ENCODE data around the gene SALL2.
A peak's percentile ranks its signal among the peaks of the same experiment; 100 is the strongest.

Gene SALL2

GRCh38 chr14:21529515-21529914 is 3.4 kb upstream of the SALL2 start:
- in situ Hi-C loops (cut with HindIII; ENCODE audit: low pct_ligation_motif_present, low pct_unique_long_range_greater_than_20kb, low sequenced_read_pairs): no loop called here
- no peak for DNase-seq

- DNase-seq: no peak
- in situ Hi-C loops (cut with HindIII; ENCODE audit: low pct_ligation_motif_present, low pct_unique_long_range_greater_than_20kb, low sequenced_read_pairs): no loop called here
Observed at GRCh38 chr14:21528381-21529348, 2.5 kb upstream of the SALL2 start.

DNA sequence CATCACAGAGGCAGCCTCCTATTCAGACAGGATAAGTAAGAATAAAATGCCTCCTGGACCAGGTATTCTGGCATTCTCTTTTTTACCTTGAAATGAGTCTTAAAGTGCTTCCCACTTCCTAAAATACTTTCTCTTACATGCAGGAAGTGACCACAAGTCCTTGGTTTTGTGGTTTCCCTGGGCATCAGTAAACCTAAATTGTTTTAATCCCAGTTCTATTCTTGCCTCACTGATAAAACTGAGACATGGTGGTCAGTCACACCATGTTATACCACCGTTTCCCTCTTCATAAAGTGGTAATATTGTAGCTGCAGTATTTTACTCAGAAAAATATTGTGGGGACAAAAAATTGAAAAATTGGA is 1.2 kb upstream of the SALL2 start:
- in situ Hi-C loops (cut with HindIII; ENCODE audit: low pct_ligation_motif_present, low pct_unique_long_range_greater_than_20kb, low sequenced_read_pairs): no loop called here
- no peak for DNase-seq

GRCh38 chr14:21526672-21527317 is 649 bp upstream of the SALL2 start:
- in situ Hi-C loops (cut with HindIII; ENCODE audit: low pct_ligation_motif_present, low pct_unique_long_range_greater_than_20kb, low sequenced_read_pairs): no loop called here

DNA sequence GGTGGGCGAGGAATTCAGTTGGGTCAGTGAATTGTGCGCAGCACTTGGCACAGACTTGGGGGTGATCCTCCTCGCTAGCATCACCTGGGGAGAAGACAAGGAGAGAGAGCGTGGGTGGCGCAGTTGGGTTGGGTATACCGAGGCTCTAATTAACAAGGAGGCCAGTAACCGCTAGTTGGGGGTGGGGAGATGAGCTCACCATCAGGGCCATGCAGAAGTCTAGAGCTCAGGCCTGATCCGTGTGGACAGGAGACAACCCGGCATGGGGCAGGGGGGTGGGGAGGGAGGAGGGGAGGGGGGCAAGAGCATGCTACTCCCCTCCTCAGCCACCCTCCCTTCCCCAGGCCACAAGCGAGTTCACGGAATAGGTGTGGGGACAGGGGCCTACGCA is 580 bp downstream of the SALL2 start:
- DNase-seq: no peak
- in situ Hi-C loops (cut with HindIII; ENCODE audit: low pct_ligation_motif_present, low pct_unique_long_range_greater_than_20kb, low sequenced_read_pairs): no loop called here

More at GRCh38 chr14:21526672-21527317, 649 bp upstream of the SALL2 start:
- no peak for DNase-seq

DNA sequence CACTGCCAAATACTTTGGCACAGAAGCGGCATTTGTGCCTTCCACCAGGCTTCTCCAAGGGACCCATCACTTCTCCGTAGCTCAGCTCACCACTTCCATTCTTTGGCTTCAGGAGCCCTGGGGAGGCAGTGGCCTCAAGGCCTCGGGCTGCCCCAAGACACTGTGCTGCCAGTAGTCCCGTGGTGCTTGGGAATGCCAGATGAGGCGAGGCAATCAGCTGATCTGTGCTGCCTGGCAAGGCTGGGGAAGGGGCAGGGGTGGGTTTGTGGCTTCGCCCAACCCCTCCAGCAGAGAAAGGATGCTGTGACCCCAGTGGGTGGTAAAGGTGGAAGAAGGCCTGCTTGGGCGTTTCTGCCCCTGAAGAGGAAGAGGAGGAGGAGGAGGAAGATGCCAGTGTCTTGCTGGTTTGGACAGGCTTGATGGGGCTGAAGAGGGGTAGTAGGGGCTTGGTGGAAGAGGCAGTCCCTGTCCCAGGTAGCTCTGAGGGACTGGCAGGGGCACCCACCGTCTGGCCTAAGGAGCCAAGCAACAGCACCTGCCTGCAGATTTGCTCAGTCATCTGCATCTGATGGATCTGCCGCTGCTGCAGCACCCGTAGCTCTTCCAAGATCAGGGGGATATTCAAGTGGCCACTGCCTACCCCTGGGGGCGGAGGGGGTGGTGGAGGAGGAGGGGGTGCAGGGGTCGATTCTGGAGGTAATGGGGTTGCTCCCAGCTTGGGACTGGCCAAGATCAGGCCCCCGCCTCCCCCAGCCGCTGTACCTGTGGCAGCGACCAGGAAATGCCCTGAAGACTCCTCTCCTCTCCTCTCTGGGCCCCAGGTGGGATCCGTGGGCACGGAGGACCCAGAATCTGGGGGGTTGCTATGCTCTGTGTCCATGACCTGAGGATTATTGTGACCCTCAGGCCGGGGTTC is 1.3 kb downstream of the SALL2 start:
- in situ Hi-C loops (cut with HindIII; ENCODE audit: low pct_ligation_motif_present, low pct_unique_long_range_greater_than_20kb, low sequenced_read_pairs): no loop called here
- DNase-seq: no peak

DNA sequence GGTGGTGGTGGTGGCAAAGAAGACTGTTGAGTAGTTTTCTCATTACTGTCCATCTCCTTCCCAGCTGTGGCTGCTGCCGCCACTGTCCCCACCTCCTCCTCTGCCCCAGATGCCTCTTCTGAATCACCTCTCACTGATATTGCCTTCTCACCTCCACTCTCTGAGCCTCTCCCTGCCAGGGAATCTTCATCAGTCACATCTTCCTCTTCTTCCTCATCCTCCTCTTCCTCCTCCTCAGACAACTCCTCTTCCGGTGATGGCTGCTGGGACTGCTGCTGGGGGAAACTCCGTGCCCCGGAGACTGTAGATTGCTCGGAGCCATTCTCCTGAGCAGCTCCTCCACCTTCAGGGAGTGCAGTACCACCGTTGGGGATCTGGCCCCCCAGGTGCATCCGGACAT is 2.9 kb downstream of the SALL2 start:
- in situ Hi-C loops (cut with HindIII; ENCODE audit: low pct_ligation_motif_present, low pct_unique_long_range_greater_than_20kb, low sequenced_read_pairs): no loop called here
- no peak for DNase-seq

GRCh38 chr14:21521501-21521900 is 4.6 kb downstream of the SALL2 start:
- in situ Hi-C loops (cut with HindIII; ENCODE audit: low pct_ligation_motif_present, low pct_unique_long_range_greater_than_20kb, low sequenced_read_pairs): no loop called here
- no peak for DNase-seq

GRCh38 chr14:21520767-21521166 is 5.4 kb downstream of the SALL2 start:
- in situ Hi-C loops (cut with HindIII; ENCODE audit: low pct_ligation_motif_present, low pct_unique_long_range_greater_than_20kb, low sequenced_read_pairs): no loop called here
- no peak for DNase-seq

- DNase-seq: no peak
- in situ Hi-C loops (cut with HindIII; ENCODE audit: low pct_ligation_motif_present, low pct_unique_long_range_greater_than_20kb, low sequenced_read_pairs): no loop called here
Observed at GRCh38 chr14:21518725-21519124, 7.4 kb downstream of the SALL2 start.

GRCh38 chr14:21514341-21514740 is 11.8 kb downstream of the SALL2 start:
- DNase-seq: no peak
- in situ Hi-C loops (cut with HindIII; ENCODE audit: low pct_ligation_motif_present, low pct_unique_long_range_greater_than_20kb, low sequenced_read_pairs): no loop called here

GRCh38 chr14:21510735-21511657 is 15.2 kb downstream of the SALL2 start, which contains the start of gene METTL3:
TSS of gene METTL3 (minus strand) at chr14:21511340. CDS start at chr14:21511223, 117 bp downstream.
- in situ Hi-C loops (cut with HindIII; ENCODE audit: low pct_ligation_motif_present, low pct_unique_long_range_greater_than_20kb, low sequenced_read_pairs): no loop called here
- peak; percentile 98 for DNase-seq

DNA sequence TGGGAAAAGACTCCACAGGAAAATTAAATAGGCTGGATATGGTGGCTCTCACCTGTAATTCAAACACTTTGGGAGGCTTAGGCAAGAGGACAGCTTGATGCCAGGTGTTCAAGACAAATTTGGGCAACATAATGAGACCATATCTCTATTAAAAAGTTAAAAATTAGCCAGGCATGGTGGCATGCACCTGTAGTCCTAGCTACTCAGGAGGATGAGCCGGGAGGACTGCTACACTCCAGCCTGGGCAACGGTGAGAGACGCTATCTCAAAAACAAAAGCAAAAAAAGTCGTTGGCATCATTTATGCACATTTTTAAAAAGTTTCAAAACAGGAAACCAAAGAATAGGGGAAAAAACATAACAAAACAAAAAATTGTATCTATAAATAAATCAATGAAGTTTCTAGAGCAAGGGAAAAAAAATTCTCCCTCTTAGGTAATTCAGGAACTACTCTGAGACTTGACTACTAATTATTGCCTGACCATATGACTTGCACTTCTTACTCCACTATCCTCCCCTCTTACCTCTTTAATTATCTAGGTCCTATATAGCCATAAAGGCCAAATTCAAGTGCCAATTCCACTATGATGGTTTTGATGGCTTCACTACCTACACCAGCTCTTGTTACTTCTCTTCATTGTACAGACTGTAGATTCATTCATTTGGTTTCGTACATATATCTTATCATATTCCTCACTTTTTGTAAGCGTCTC is 16.6 kb downstream of the SALL2 start:
- in situ Hi-C loops (cut with HindIII; ENCODE audit: low pct_ligation_motif_present, low pct_unique_long_range_greater_than_20kb, low sequenced_read_pairs): no loop called here
- DNase-seq: no peak

DNA sequence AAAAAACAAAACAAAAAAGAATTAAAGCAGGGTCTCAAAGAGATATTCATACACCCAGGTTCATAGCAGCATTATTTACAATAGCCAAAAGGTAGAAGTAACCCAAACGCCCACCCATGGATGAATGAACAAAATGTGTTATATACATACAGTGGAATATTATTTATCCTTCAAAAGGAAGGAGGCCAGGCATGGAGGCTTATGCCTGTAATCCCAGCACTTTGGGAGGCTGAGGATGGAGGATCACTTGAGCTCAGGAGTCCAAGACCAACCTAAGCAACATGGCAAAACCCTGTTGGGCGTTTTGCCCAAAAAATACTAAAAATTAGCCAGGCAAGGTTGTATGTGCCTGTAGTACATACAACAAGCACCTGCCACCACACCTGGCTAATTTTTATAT is 19.6 kb downstream of the SALL2 start:
- in situ Hi-C loops (cut with HindIII; ENCODE audit: low pct_ligation_motif_present, low pct_unique_long_range_greater_than_20kb, low sequenced_read_pairs): no loop called here
- DNase-seq: no peak

DNA sequence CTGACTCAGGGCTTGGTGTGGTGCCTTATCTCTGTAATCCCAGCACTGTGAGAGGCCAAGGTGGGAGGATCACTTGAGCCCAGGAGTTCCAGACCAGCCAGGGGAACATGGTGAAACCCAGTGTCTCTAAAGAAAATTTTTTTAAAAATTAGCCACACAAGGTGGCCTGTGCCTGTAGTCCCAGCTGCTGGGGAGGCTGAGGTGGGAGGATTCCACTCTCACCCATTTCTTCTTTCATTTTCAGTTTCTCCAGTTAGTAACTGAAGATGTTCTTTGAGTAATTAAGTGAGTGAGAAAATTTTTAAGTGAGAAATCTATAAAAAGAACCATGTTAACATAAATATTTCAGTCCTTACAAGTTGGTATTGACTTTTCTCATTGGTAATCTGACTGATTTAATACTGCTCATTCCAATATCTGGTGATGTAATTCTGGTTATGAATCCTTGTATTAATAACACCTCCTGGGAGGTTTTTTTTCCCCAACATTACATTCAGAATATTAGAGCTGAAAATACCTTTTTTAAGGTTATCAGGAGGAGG is 21.1 kb downstream of the SALL2 start:
- no peak for DNase-seq
- in situ Hi-C loops (cut with HindIII; ENCODE audit: low pct_ligation_motif_present, low pct_unique_long_range_greater_than_20kb, low sequenced_read_pairs): no loop called here

- in situ Hi-C loops (cut with HindIII; ENCODE audit: low pct_ligation_motif_present, low pct_unique_long_range_greater_than_20kb, low sequenced_read_pairs): no loop called here
- no peak for DNase-seq
Observed at GRCh38 chr14:21503376-21503775, 22.8 kb downstream of the SALL2 start.

DNA sequence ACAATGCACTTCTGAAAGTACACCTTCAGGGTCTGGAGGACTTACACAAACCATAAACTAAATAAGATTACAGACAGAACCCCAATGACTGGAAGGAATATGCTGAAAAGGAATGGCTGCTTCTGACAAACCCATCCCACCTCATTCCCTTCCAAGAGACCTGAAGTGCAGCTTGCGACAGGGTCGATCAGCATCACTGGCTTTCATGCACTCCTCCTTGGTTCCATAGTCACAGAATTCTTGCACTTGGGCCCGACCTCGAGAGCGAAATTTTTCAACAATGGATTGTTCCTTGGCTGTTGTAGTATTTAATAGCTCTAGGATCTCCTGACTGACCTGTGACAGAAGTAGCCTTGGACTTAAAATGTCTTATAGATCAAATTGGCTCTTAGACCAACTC is 24.6 kb downstream of the SALL2 start:
- DNase-seq: no peak
- in situ Hi-C loops (cut with HindIII; ENCODE audit: low pct_ligation_motif_present, low pct_unique_long_range_greater_than_20kb, low sequenced_read_pairs): no loop called here

Data from ACHN (cell line).